Neural cell (in vitro differentiated cells): ENCODE measurements around the gene GPC3. TPM values are rescaled to one million over a fixed set of nuclear protein-coding genes. Genes with fewer than 3 reads are reported as not detected.

Experiments used
- H2AFZ ChIP-seq: fragments of 200-600, 300-800 bp; sonication (generic), shearing (Covaris generic); 2 replicates; pipeline ENCODE4 v1.6.0; 2014; ENCODE audit warnings: low read depth, mild to moderate bottlenecking, antibody characterized with exemption, low read length, moderate library complexity
- H3F3A ChIP-seq: fragments of 200-600 bp; shearing (Covaris generic); 2 replicates; pipeline ENCODE4 v1.6.1; 2016; ENCODE audit warnings: mild to moderate bottlenecking, moderate library complexity, mixed read lengths, antibody characterized with exemption, low read length; ENCODE audit not compliant: insufficient read depth, poor library complexity, severe bottlenecking
- H3K27ac ChIP-seq: fragments of 200-600, 300-800 bp; sonication (generic), shearing (Covaris generic); 2 replicates; pipeline ENCODE4 v1.5.1; 2014; ENCODE audit warnings: mild to moderate bottlenecking, low read length, moderate library complexity
- H3K27me3 ChIP-seq: fragments of 300-800, 200-600 bp; sonication (generic), shearing (Covaris generic); 2 replicates; pipeline ENCODE4 v1.6.0; 2014; ENCODE audit warnings: mild to moderate bottlenecking, low read depth, low read length, moderate library complexity; ENCODE audit not compliant: insufficient read depth
- H3K36me3 ChIP-seq: fragments of 300-800, 200-600 bp; sonication (generic), shearing (Covaris generic); 2 replicates; pipeline ENCODE4 v1.5.1; 2014; ENCODE audit warnings: mild to moderate bottlenecking, antibody characterized with exemption, low read length, moderate library complexity; ENCODE audit not compliant: insufficient read depth
- H3K4me2 ChIP-seq: fragments of 300-800, 200-600 bp; sonication (generic), shearing (Covaris generic); 2 replicates; pipeline ENCODE4 v1.6.0; 2014; ENCODE audit warnings: mild to moderate bottlenecking, low read length
- H3K4me3 ChIP-seq: fragments of 300-800, 200-600 bp; sonication (generic), shearing (Covaris generic); 2 replicates; pipeline ENCODE4 v1.5.1; 2014; ENCODE audit warnings: mild to moderate bottlenecking, low read length, moderate library complexity
- H3K79me2 ChIP-seq: fragments of 200-600 bp; shearing (Covaris generic); replicated peaks from 2 replicates; pipeline ENCODE4 v1.6.0; 2014; ENCODE audit warnings: mild to moderate bottlenecking, low read length, moderate library complexity; ENCODE audit not compliant: insufficient read depth
- H3K9ac ChIP-seq: fragments of 300-800, 200-600 bp; sonication (generic), shearing (Covaris generic); 2 replicates; pipeline ENCODE4 v1.6.1; 2016; ENCODE audit warnings: mild to moderate bottlenecking, low read length, mixed read lengths
- H3K9me2 ChIP-seq: fragments of 200-600 bp; shearing (Covaris generic); 2 replicates; pipeline ENCODE4 v1.6.1; 2016; ENCODE audit warnings: mild to moderate bottlenecking, low read length, mixed read lengths; ENCODE audit not compliant: insufficient read depth
- H3K9me3 ChIP-seq: fragments of 200-600, 300-800 bp; sonication (generic), shearing (Covaris generic); 2 replicates; pipeline ENCODE4 v1.6.1; 2016; ENCODE audit warnings: mild to moderate bottlenecking, mixed run types, low read length, moderate library complexity, mixed read lengths
- H4K20me1 ChIP-seq: fragments of 200-600 bp; shearing (Covaris generic); 2 replicates; pipeline ENCODE4 v1.6.1; 2016; ENCODE audit warnings: mild to moderate bottlenecking, mixed run types; ENCODE audit not compliant: insufficient read depth
- EP300 ChIP-seq: fragments of 450-650 bp; conservative IDR thresholded peaks from 2 replicates; pipeline ENCODE4 v1.6.1; 2014; ENCODE audit warnings: antibody characterized with exemption, mild to moderate bottlenecking, moderate library complexity; ENCODE audit not compliant: poor library complexity, severe bottlenecking
- EZH2 ChIP-seq: fragments of 200-600, 300-800 bp; shearing (Covaris generic), sonication (generic); IDR thresholded peaks from 2 replicates; pipeline ENCODE4 v1.6.1; 2014; ENCODE audit warnings: antibody characterized with exemption, low read length, borderline replicate concordance, mild to moderate bottlenecking; ENCODE audit not compliant: insufficient read depth, poor library complexity, severe bottlenecking
- MXI1 ChIP-seq: fragments of 450-650 bp; conservative IDR thresholded peaks from 2 replicates; pipeline ENCODE4 v1.6.1; 2014; ENCODE audit warnings: antibody characterized with exemption, mild to moderate bottlenecking; ENCODE audit not compliant: poor library complexity, severe bottlenecking
- POLR2AphosphoS5 ChIP-seq: IDR thresholded peaks from 2 replicates; pipeline ENCODE4 v1.6.1; 2012
- RAD21 ChIP-seq: fragments of 450-650 bp; conservative IDR thresholded peaks from 2 replicates; pipeline ENCODE4 v1.6.1; 2014; ENCODE audit warnings: antibody characterized with exemption, mild to moderate bottlenecking, moderate library complexity
- SMC3 ChIP-seq: fragments of 450-650 bp; conservative IDR thresholded peaks from 2 replicates; pipeline ENCODE4 v1.6.1; 2014; ENCODE audit warnings: antibody characterized with exemption, mild to moderate bottlenecking, moderate library complexity; ENCODE audit not compliant: poor library complexity
- TAF1 ChIP-seq: IDR thresholded peaks from 2 replicates; pipeline ENCODE4 v1.6.1; 2012; ENCODE audit warnings: low read depth
- polyA plus RNA-seq: library from polyadenylated mRNA; depleted of rRNA; stranded (reverse); fragments of >200 nt; gene quantifications from 2 replicates; pipeline ENCODE4 v1.2.3, GENCODE V29; 2014
- TF ChIP-seq, protein P1 (sequence below): IDR thresholded peaks from 2 replicates; pipeline ENCODE4 v1.6.1; 2012; ENCODE audit warnings: borderline replicate concordance
- TF ChIP-seq, protein P2 (sequence below): fragments of 450-650 bp; IDR thresholded peaks from 2 replicates; pipeline ENCODE4 v1.5.1; 2014; ENCODE audit warnings: antibody characterized with exemption, mild to moderate bottlenecking, moderate library complexity; ENCODE audit not compliant: poor library complexity, severe bottlenecking

GPC3 gene
- polyA plus RNA-seq, 1 donor from 2014 or later = 2.1 TPM

DNA sequence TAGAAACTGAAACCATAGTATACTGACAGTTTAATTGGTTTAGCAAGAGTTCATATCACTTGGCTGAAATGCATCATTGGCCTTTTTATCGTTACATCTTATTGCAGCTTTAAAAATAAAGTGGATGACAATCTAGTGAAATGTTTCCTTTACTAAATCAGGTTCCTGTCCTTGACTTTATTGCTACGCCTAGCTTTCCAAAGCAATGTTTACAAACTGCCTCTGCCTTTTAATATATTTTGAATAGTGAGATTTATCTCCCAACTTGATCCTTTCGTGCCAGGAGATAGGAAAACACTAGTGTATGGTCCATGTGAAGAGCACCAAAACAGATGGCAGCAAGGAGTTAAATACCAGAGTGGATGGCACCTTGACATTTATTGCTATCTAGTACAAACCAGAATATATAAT, 67.0 kb downstream of the GPC3 start:
- TF ChIP-seq, protein P1, sequence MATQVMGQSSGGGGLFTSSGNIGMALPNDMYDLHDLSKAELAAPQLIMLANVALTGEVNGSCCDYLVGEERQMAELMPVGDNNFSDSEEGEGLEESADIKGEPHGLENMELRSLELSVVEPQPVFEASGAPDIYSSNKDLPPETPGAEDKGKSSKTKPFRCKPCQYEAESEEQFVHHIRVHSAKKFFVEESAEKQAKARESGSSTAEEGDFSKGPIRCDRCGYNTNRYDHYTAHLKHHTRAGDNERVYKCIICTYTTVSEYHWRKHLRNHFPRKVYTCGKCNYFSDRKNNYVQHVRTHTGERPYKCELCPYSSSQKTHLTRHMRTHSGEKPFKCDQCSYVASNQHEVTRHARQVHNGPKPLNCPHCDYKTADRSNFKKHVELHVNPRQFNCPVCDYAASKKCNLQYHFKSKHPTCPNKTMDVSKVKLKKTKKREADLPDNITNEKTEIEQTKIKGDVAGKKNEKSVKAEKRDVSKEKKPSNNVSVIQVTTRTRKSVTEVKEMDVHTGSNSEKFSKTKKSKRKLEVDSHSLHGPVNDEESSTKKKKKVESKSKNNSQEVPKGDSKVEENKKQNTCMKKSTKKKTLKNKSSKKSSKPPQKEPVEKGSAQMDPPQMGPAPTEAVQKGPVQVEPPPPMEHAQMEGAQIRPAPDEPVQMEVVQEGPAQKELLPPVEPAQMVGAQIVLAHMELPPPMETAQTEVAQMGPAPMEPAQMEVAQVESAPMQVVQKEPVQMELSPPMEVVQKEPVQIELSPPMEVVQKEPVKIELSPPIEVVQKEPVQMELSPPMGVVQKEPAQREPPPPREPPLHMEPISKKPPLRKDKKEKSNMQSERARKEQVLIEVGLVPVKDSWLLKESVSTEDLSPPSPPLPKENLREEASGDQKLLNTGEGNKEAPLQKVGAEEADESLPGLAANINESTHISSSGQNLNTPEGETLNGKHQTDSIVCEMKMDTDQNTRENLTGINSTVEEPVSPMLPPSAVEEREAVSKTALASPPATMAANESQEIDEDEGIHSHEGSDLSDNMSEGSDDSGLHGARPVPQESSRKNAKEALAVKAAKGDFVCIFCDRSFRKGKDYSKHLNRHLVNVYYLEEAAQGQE = no peak
- no peak for TF ChIP-seq EP300
- TF ChIP-seq MXI1 = no peak
- TF ChIP-seq TAF1 = no peak
- TF ChIP-seq, protein P2, sequence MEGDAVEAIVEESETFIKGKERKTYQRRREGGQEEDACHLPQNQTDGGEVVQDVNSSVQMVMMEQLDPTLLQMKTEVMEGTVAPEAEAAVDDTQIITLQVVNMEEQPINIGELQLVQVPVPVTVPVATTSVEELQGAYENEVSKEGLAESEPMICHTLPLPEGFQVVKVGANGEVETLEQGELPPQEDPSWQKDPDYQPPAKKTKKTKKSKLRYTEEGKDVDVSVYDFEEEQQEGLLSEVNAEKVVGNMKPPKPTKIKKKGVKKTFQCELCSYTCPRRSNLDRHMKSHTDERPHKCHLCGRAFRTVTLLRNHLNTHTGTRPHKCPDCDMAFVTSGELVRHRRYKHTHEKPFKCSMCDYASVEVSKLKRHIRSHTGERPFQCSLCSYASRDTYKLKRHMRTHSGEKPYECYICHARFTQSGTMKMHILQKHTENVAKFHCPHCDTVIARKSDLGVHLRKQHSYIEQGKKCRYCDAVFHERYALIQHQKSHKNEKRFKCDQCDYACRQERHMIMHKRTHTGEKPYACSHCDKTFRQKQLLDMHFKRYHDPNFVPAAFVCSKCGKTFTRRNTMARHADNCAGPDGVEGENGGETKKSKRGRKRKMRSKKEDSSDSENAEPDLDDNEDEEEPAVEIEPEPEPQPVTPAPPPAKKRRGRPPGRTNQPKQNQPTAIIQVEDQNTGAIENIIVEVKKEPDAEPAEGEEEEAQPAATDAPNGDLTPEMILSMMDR = no peak
- TF ChIP-seq EZH2 = no peak
- no peak for TF ChIP-seq SMC3
- no peak for TF ChIP-seq RAD21
- no peak for TF ChIP-seq POLR2AphosphoS5

DNA sequence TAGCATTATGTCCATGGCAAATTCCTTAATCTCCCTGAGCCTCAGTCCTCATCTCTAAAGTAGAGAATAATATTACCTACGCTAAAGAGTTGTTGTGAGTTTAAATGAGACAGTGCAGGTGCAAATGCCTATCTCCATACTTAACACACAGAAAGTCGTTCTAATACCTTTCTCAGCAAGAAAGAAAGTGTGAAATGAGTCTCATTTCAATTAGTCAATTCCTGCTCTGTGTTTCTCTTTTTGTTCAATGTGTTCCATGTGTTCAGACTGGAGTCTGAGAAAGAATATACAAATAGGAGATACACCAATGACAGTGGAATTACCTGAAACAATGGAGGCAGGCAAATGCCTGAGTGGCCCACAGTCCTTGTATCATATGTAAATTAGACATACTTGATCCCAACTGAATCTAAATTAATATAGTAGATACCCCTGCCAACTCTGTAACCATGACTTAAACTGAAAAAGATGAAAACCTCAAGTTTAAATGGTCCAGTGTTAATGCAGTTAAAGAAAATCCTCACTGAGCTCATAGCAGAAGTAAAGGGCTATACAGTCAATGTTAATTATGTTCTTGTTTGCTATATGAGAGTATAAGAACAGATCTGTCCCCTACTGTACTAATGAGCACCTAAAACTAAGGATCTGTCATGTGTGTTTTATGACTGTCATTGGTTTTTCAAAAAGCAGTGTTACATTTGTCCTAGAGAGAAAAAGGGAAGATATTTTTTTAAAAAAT, 68.2 kb downstream of the GPC3 start:
- no peak overlapping the region for H3K27ac ChIP-seq
- TF ChIP-seq, protein P2 = no peak
- TF ChIP-seq EZH2 (no peak), SMC3 (no peak)
- no peaks in the 10 kb centered on the region for H3F3A ChIP-seq
- H3K4me3 ChIP-seq = no peak overlapping the region
- H3K36me3 ChIP-seq = no peaks in the 10 kb centered on the region
- H3K9me2 ChIP-seq = no peaks in the 10 kb centered on the region
- no peaks in the 10 kb centered on the region for H3K79me2 ChIP-seq
- no peaks in the 10 kb centered on the region for H3K27me3 ChIP-seq
- H3K9ac ChIP-seq = no peak overlapping the region
- no peak overlapping the region for H3K4me2 ChIP-seq
- H4K20me1 ChIP-seq = no peaks in the 10 kb centered on the region
- H2AFZ ChIP-seq = no peak overlapping the region
- H3K9me3 ChIP-seq = no peaks in the 10 kb centered on the region

More for the DNA sequence above, 67.0 kb downstream of the GPC3 start:
- H3K4me2 ChIP-seq = no peak overlapping the region
- H3K36me3 ChIP-seq = no peaks in the 10 kb centered on the region
- H3K9ac ChIP-seq = no peak overlapping the region
- no peaks in the 10 kb centered on the region for H3K9me2 ChIP-seq
- no peaks in the 10 kb centered on the region for H3F3A ChIP-seq
- no peaks in the 10 kb centered on the region for H3K9me3 ChIP-seq
- no peaks in the 10 kb centered on the region for H4K20me1 ChIP-seq
- H3K4me3 ChIP-seq = peak overlapping the region; percentile 28
- H3K79me2 ChIP-seq = no peaks in the 10 kb centered on the region
- H3K27me3 ChIP-seq = no peaks in the 10 kb centered on the region
- no peak overlapping the region for H2AFZ ChIP-seq
- no peak overlapping the region for H3K27ac ChIP-seq
